Breast epithelium (tissue), 3 donors: ENCODE results near the gene UBXN2A.

Experiments used
- POLR2A ChIP-seq: fragments of 450-650 bp; IDR thresholded peaks from one replicate; pipeline ENCODE4 v1.6.1; 2016; ENCODE audit warnings: antibody characterized with exemption, mild to moderate bottlenecking, moderate library complexity
- POLR2AphosphoS5 ChIP-seq, 3 donors: sonication (generic); formaldehyde crosslinking; IDR thresholded peaks; one replicate each; pipeline ENCODE4 v1.6.1; 2017; ENCODE audit warnings: antibody characterized with exemption in 3 of 3
- TF ChIP-seq, protein P1 (sequence below), 3 donors: fragments of 450-650 bp; IDR thresholded peaks; one replicate each; pipeline ENCODE4 v1.5.1; 2016 to 2017; ENCODE audit warnings: antibody characterized with exemption in 3 of 3, mild to moderate bottlenecking in 3 of 3, moderate library complexity in 3 of 3

DNA sequence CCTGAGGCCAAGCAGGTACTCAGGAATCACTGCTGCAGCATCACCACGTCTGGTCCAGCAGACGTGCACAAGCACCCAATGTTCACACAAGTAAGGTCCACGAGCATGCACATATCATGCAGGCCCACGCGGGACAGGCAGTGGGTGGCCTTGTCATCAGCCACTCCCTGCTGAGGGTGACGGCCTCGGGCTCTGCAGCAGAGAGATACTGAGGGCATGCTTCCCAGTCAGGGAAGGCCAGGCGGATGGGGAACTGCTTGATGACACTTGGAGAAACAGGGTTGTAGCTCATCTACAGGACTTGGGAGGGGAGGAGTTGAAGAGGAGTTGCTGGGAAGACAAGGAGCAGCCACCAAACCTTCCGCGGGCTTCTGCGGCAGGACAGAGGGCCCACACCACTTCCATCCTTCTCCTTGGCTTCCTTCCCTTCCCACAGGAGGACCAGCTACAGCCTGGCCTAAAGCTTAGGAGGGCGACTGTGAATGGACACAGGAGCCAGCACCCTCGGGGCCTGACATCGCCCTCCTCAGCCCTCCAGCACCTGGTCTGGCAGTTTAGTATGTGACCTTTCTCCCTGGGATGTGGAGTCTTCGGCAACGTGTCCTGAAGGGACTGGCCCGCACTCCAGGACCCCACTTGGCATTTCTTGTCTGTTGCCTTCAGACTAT, 84.9 kb downstream of the UBXN2A start:
- TF ChIP-seq, protein P1, sequence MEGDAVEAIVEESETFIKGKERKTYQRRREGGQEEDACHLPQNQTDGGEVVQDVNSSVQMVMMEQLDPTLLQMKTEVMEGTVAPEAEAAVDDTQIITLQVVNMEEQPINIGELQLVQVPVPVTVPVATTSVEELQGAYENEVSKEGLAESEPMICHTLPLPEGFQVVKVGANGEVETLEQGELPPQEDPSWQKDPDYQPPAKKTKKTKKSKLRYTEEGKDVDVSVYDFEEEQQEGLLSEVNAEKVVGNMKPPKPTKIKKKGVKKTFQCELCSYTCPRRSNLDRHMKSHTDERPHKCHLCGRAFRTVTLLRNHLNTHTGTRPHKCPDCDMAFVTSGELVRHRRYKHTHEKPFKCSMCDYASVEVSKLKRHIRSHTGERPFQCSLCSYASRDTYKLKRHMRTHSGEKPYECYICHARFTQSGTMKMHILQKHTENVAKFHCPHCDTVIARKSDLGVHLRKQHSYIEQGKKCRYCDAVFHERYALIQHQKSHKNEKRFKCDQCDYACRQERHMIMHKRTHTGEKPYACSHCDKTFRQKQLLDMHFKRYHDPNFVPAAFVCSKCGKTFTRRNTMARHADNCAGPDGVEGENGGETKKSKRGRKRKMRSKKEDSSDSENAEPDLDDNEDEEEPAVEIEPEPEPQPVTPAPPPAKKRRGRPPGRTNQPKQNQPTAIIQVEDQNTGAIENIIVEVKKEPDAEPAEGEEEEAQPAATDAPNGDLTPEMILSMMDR (IDR thresholded peaks at IDR 0.05), result no peak
- TF ChIP-seq POLR2A (no peak), POLR2AphosphoS5 (IDR thresholded peaks at IDR 0.05) (no peak)
